GM18909 (cell line): ENCODE results near the gene CDK8.
"Not testable (repeated sequence)": the region's sequence is repeated elsewhere in the genome, so short reads cannot be mapped to it uniquely, and the experiment has no call there.

Experiments
- ATAC-seq: cut with Tn5 transposase; IDR thresholded peaks from one replicate; pipeline ENCODE4 v1.9.1; 2021; ENCODE audit warnings: mild to moderate bottlenecking; ENCODE audit not compliant: unreplicated experiment, poor library complexity

The CDK8 gene

DNA sequence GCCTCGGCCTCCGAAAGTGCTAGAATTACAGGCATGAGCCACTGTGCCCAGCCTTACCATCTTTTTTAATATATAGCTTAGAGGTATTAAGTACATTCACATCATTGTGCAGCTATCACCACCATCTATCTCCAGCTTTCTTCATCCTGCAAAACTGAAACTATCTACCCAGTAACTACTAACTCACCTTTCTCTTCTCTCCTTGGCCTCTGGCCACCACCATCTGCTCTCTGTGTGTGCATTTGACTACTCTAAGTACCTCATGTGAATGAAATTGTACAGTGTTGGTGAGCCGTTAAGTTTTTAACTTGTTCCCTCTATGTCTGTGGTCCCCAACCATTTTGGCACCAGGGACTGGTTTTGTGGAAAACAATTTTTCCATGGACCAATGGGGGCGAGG, 56.1 kb downstream of the CDK8 start:
- ATAC-seq, result no peak

DNA sequence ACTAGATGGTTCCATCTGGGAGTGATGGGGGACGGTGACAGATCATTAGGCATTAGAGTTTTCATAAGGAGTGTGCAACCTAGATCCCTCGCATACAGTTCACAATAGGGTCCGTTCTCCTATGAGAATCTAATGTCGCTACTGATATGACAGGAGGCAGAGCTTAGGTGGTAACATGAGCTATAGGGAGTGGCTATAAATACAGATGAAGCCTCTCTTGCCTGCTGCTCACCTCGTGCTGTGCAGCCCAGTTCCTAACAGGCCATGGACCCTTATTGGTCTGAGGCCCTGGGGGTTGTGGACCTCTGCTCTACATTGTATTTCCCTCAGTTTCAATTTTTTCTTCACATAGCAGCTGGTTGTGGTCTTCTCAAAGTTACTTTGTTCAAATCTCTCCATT, 56.5 kb downstream of the CDK8 start:
- no peak for ATAC-seq

DNA sequence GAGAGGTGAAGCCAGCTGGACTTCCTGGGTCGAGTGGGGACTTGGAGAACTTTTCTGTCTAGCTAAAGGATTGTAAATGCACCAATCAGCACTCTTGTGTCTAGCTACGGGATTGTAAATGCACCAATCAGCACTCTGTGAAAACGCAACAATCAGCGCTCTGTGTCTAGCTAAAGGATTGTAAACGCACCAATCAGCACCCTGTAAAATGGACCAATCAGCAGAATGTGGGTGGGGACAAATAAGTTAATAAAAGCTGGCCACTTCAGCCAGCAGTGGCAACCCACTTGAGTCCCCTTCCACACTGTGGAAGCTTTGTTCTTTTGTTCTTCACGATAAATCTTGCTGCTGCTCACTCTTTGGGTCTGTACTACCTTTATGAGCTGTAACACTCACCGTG, 58.1 kb downstream of the CDK8 start:
- ATAC-seq, result not testable (repeated sequence)

DNA sequence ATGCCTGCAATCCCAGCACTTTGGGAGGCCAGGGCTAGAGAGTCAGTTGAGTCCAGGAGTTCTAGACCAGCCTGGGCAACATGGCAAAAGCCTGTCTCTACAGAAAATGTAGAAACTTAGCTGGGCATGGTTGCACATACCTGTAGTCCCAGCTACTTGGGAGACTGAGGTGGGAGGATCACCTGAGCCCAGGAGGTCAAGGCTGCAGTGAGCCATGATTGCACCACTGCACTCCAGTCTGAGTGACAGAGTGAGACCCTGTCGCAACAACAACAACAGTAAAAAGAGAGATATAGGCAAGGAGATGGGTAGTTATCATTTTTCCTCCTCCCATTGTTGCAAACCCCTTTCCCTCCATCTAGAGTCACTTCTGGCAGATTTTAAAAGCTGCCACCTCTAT, 62.2 kb downstream of the CDK8 start:
- not testable (repeated sequence) for ATAC-seq

DNA sequence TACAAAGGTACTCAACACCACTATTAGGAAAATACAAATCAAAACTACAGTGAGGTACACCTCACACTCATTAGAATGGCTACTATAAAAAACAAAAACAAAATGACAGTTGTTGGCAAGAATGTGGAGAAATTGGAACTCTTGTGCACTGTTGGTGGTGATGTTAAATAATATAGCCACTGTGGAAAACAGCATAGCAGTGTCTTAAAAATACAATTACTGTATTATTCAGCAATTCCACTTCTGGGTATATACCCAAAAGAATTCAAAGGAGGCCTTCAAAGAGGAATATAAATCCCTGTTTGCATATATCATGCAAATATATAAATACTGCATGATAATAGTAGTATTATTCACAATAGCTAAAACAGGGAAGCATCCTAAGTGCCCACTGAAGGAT, 66.8 kb downstream of the CDK8 start:
- ATAC-seq, result no peak

DNA sequence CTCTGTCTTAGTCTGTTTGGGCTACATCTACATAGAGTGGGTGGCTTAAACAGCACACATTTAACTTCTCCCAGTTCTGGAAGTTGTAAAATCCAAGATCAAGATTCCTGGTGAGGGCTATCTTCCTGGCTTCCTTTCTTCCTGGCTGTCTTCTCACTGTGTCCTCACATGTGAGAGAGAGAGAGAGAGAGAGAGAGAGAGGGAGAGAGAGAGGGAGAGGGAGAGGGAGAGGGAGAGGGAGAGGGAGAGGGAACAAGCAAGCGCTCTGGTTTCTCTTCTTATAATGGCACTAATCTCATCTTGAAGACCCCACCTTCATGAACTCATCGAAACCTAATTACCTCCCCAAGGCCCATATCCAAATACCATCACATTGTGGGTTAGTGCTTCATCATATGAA, 69.2 kb downstream of the CDK8 start:
- ATAC-seq, result no peak

DNA sequence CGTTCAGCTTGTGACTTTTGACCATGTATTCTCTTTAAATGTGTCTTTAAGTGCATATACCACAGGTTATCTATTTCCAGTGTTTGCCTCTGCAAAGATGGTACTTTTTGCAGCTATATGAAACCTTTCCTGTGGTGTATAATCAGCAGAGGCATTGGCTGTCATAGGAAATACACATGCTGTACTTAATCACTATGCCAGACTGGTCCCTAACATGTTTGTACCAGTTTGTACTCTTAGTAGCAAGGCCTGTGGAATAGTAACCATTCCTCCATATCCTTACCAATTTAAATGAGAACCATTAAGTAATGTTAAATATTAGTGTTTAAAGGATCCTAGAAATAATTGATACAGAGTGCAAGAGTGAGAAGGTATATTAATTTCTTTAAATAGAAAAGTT, 69.8 kb downstream of the CDK8 start:
- peak; percentile 37 for ATAC-seq

DNA sequence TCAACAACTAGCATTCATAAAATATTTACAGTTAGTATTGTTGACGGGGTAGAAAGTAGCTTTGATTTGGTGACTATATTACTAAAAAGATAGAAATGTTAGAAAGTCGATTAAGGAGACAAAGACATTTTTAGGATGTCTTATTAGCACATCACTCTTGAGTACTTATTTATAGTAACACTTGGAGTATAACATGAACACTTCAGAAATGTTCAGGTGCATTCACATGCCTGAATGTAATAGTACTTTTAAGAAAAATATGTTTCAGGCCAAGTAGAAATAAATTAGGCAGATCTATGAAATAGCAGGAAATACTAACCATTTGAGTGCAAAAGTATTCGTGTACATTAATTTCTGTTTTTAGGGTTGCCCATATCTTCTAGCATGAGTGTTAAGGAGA, 70.4 kb downstream of the CDK8 start:
- no peak for ATAC-seq

DNA sequence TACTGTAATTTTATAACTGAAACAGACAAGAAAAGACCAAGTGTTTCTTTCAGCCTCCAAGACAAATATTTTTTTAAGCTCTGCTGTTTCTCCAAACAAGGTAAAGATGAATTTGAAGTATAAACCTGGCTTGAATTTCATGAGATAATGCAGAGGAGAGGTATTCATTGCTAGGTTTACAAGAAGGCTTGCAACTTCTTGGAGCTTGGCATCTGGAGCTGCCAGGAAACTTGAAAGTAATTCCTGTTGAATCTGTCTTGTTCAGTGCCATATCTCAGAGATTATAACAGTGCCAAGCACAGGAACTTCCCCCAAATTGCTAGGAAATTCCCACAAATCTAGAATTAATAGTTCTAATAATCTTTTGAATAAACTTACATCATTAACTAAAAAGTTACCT, 70.9 kb downstream of the CDK8 start:
- ATAC-seq, result no peak

DNA sequence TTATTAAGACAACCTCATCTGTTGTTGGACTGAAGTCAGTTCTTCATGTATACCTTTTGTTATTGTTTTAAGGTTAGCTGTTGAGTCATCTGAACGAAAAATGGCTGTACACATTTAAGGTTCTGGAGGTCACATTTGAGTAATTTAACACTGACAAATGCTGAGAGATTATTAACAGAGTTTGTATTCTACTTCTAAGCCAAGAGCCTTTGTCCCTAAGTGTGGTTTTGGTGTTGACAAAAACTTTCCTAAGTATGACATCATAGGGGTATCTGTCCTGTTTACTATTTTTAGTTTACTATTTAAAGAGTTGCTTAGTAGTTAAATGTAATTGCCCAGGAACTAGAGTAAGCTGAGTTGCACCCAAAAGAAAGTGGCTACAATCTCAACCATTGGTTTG, 71.9 kb downstream of the CDK8 start:
- ATAC-seq, result peak; percentile 88

DNA sequence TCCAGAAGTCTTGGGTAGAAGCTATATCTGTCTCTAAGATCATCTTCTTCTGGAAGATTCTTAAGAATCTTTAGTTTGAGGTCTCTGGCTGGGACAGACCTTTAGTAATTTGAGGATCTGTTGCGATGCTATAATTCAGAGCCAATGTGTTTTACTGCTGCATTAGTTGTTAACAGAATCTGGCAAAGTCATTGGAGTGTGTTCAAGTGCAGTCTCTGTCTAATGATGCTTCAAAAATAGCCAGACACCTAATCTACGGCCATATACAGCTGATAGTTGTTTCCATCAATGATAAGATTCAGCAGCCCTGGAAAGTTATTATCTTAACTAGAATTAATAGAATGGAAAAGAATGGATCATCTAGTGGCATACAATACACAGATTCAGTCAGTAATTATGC, 72.6 kb downstream of the CDK8 start:
- no peak for ATAC-seq

DNA sequence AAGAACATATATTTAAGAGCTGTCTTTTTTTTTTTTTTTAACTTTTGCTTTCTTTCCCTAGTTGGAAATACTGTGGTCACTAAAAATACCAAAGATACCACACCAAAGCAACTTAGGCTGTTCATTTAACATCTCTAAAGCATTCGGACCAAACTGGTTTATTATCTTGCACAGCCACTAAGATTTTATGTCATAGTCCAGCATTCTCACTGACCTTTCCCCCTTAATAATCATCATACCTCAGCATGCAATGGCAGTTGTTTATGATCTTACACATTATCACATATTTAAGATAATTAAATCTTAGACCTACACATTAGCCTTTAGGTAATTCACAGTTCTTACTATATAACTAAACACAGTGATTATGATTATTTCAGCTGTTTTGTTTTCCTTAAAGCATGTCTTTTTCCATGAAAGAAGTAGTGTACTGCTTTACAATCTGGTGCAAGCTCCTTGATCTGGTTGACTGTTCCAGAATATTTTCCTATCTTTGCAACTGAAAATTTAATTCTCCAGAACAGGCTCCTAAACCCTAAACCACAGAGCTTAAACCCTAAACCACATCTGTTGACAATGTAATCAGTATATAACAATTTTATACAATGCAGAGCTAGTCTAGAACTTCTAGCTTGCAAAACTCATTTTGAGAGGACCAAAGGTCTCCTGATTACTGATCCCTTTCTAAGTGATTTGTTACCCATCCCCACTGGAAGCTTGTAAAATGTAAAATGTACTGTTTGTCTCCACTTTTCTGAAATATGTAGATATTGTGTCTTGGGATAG, 74.2 kb downstream of the CDK8 start:
- no peak for ATAC-seq

DNA sequence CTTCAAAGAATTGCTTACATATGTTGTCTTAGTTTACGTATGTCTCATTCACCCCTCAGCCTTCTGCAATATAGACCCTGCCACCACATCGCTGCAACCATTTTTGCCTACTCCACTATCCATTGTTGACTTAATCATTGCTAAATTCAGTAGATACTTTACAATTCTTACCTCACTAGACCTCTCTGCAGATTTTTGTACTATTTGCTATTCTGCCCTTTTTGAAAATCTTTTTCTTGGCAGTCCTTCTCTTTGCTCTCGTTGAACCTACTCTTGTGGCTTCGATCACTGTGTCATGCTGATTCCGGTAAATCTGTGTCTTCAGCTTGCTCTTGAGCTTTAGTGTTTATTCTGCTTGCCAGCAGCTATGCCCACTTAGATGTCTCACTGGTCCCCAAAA, 81.2 kb downstream of the CDK8 start:
- ATAC-seq, result no peak

DNA sequence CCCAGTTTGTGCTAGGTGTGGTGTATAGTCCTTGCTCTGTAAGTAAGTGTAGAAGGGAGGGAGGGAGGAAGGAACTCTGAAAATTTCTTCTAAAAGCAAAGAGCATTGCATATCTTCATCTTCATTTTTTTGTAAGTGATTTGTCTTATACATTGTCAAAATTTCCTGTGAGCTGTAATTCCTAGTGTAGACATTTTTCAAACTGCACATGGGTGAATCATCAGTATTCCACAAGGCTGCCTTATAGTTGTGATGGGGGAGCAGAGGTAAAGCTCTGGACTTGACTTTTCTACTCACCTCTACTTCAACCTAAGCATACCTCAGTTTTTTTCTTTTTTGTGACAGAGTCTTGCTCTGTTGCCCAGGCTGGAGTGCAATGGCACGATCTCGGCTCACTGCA, 86.9 kb downstream of the CDK8 start:
- no peak for ATAC-seq

DNA sequence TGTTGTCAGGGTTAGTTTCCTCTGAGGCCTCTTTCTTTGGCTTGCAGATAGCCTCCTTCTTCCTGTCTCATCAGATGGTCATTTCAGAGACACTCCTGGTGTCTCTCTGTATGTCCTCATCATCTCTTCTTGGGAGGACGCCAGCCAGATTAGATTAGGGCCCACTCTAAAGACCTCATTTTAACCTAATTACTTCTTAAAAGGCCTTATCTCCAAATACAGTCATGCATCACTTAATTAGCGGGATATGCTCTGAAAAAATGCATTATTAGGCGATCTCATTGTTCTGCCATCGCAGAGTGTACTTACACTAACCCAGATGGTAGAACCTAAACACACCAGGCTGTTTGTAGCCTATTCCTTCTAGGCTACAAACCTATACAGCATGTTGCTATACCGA, 89.0 kb downstream of the CDK8 start:
- no peak for ATAC-seq

DNA sequence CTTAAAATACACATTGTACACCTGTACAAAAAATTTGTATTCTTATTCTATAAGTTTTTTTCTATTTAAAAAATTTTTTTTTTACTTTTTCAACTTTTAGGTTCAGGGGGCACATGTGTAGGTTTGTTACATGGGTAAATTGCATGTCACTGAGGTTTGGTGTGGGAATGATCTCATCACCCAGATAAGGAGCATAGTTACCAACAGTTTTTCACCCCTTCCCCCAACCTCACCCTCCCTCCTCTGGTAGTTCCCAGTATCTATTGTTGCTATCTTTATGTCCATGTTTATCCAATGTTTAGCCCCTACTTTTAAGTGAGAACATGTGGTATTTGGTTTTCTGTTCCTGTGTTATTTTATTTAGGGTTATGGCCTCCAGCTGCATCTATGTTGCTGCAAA, 89.9 kb downstream of the CDK8 start:
- no peak for ATAC-seq

DNA sequence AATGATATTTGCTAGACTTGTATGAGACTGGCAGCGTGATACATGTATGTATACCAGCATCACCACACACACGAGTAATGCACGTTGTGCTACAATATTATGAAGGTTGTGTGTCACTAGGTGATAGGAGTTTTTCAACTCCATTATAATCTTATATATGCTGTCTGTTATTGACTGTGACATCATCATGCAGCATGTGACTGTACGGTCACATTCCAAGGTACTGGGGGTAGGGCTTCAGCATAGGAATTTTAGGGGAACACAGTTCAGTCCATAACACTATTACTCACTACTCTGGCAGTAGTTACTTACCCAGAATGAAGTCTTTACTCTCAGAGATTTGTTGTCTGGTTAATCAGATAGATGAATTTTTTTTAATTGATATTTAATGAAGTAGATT, 91.1 kb downstream of the CDK8 start:
- ATAC-seq, result no peak

DNA sequence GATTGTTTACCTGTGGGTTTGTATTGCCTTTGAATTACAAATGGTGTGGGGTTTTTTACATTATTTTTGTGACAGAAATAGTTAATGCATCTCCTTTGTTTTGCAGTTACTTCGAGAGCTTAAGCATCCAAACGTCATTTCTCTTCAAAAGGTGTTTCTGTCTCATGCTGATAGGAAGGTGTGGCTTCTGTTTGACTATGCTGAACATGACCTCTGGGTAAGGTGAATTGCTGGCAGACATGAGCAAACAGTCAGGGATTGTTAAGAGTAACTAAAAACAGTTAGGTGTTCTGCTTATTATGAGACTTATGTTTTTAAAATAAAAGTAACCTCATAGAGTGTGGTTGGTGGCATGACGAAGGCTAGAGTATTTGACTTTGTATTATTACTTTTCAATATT, 95.0 kb downstream of the CDK8 start:
- no peak for ATAC-seq

DNA sequence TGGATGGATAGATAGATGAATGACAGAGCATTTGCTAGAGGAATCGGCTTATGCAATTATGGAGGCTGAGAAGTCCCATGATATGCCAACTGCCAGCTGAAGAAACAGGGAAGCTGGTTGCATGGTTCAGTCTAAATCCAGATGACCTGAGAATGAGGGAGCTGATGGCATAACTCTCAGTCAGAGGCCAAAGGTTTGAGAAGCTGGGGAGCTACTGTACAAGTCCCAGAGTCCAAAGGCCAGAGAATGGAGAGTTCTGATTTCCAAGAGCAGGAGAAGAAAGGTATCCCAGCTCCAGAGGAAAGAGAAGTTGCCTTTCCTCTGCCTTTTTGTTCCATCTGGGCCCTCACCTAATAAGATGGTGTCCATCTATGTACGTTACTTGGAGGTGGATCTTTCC, 108.3 kb downstream of the CDK8 start:
- ATAC-seq, result no peak

DNA sequence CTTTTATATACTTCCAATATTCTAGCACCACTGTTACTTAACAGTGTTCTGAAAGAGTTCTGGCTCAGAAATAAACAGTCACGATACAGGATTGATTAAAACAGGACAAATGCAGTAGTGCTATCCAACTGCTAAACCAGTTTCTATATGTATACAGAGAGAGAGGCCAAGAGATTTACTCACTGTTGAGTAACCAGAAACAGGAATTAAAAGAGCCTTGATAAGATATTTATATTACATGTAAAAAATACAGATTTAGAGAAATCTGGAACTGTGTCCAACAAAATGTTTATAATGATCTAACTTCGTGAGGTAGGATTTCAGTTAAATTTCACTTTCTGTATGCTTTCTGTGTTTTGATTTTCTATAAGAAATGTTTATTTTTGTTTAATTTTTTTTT, 116.6 kb downstream of the CDK8 start:
- no peak for ATAC-seq

DNA sequence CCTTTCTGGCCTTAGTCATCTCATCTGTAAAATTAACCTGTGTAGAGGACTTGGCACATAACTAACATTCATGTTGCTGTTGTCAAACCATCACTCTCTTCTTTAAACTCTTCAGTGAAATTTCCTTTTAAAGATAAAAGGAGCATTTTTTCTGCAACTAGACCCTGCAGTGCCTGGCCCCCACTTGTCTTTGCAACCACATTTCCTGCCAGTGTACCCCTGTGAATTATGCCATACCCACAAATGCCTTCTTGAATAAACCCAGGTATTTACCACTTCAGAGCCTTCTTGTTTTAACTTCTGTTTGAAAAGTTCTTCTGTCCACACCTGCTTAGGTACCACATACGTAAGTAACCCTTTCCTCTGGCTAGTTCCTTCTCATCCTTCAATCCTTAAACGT, 118.8 kb downstream of the CDK8 start:
- ATAC-seq, result no peak

DNA sequence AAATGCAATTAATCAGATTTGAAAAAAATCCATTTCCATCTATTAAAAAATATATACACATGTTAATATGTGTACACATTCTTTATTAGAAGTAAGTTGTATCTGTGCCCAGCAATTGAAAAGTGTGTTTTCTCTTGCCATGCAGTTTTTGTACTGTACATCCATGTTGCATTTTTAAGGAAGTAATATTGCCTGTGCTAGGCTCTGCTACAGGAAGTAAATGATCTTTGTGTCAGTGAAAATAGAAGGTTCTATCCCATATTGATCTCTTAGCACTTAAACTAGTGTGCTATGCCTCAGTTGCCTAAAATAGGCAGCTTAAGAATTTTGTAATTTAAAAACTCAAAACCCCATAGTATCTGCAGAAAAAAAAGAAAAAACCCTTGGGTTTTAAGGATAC, 122.5 kb downstream of the CDK8 start:
- ATAC-seq, result no peak

DNA sequence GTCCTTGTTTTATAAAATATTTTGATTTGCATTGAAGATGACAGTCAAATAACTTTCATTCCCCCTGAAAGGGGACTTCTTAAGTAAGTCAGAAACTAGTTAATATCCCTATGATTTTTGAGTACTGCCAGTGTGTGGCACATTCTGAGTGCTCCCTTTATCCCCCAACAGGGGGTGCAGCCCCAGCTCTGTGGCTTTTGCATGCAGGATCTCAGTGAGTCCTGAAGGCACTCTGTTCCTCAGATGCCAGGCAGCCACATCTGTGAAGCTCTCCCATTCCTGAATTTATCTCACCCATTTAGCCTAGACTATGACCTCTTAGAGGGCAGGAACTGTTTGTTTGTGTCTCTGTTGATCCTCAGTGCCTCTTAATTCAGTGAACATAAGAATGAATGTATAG, 123.1 kb downstream of the CDK8 start:
- no peak for ATAC-seq
